Ectodermal cell (in vitro differentiated cells): ENCODE results near the gene WDR4. TPM values are rescaled to one million over a fixed set of nuclear protein-coding genes. Genes with fewer than 3 reads are reported as not detected.
"Not testable (repeated sequence)": the region's sequence is repeated elsewhere in the genome, so short reads cannot be mapped to it uniquely, and the experiment has no call there.

ENCODE experiments used
- H3K27ac ChIP-seq: 2 replicates; pipeline ENCODE4 v1.7.0; 2013; ENCODE audit warnings: mild to moderate bottlenecking, low read depth, low read length; ENCODE audit not compliant: insufficient read depth, poor library complexity, severe bottlenecking
- H3K27me3 ChIP-seq: 2 replicates; pipeline ENCODE4 v1.7.0; 2013; ENCODE audit warnings: mild to moderate bottlenecking, low read length; ENCODE audit not compliant: insufficient read depth, control insufficient read depth, poor library complexity, severe bottlenecking
- H3K36me3 ChIP-seq: one replicate; pipeline ENCODE4 v1.7.0; 2013; ENCODE audit warnings: low read length; ENCODE audit not compliant: control insufficient read depth, insufficient read depth
- H3K4me1 ChIP-seq: one replicate; pipeline ENCODE4 v1.7.0; 2013; ENCODE audit warnings: low read length; ENCODE audit not compliant: control insufficient read depth, insufficient read depth
- H3K4me3 ChIP-seq: 2 replicates; pipeline ENCODE4 v1.7.0; 2013; ENCODE audit warnings: low read depth, low read length, control low read depth; ENCODE audit not compliant: insufficient read depth
- H3K9me3 ChIP-seq: 2 replicates; pipeline ENCODE4 v1.7.0; 2013; ENCODE audit warnings: mild to moderate bottlenecking, low read length, moderate library complexity; ENCODE audit not compliant: control insufficient read depth
- WGBS, 2 experiments: methylation state at CpG; one replicate each; pipeline ENCODE4 v1.1.7; 2013; ENCODE audit warnings: missing lambda C conversion rate in 2 of 2; 5-methylcytosine and 5-hydroxymethylcytosine counted together
- polyA plus RNA-seq, 4 experiments: library from polyadenylated mRNA; stranded (reverse); fragments of 50-300 nt; gene quantifications; one replicate each; pipeline ENCODE4 v1.2.3, GENCODE V29; 2013

The WDR4 gene
- polyA plus RNA-seq (2013, experiment 1 of 4) = 17.4 TPM
- polyA plus RNA-seq (2013, experiment 2 of 4) = 17.5 TPM
- polyA plus RNA-seq (2013, experiment 3 of 4) = 13.8 TPM
- 11.3 TPM for polyA plus RNA-seq (2013, experiment 4 of 4)

- H3K4me1 ChIP-seq = peaks cover 3% of the 10 kb centered on the region
- peak within 1 kb of the TSS; percentile 94 for H3K27ac ChIP-seq
- peaks cover 6% of the 10 kb centered on the region for H3K36me3 ChIP-seq
- peak within 1 kb of the TSS; percentile 86 for H3K4me3 ChIP-seq
- WGBS, 2 experiments = 0% methylated on average over 80 of the region's 80 CpGs
- H3K9me3 ChIP-seq = no peaks in the 10 kb centered on the region
- no peaks in the 10 kb centered on the region for H3K27me3 ChIP-seq
Measured at GRCh38 chr21:42878993-42879787, at the start of gene WDR4. Gene WDR4 (minus strand): TSS chr21:42879539. CDS start chr21:42879495, 44 bp downstream.

GRCh38 chr21:42927474-42928200 is 48.3 kb upstream of the WDR4 start:
- not testable (repeated sequence) for H3K27ac ChIP-seq

GRCh38 chr21:42925114-42925926 is 46.0 kb upstream of the WDR4 start, which contains the start of gene ERVH48-1:
Gene ERVH48-1 (minus strand): TSS chr21:42925630. CDS start chr21:42919006, 6,624 bp downstream.
- WGBS, 2 experiments = 92 to 95% methylated on average over 29 of the region's 29 CpGs
- no peaks in the 10 kb centered on the region for H3K36me3 ChIP-seq
- H3K27me3 ChIP-seq = no peaks in the 10 kb centered on the region
- no peak within 1 kb of the TSS for H3K27ac ChIP-seq
- no peak within 1 kb of the TSS for H3K4me3 ChIP-seq
- no peaks in the 10 kb centered on the region for H3K9me3 ChIP-seq
- H3K4me1 ChIP-seq = peaks cover 5% of the 10 kb centered on the region

More at GRCh38 chr21:42927474-42928200, 48.3 kb upstream of the WDR4 start:
- H3K9me3 ChIP-seq, H3K27me3 ChIP-seq, H3K4me3 ChIP-seq, H3K36me3 ChIP-seq, H3K4me1 ChIP-seq: not testable (repeated sequence)
- whole genome bisulfite sequencing, 2 experiments = 90 to 93% methylated on average over 23 of the region's 23 CpGs

GRCh38 chr21:42924433-42924751 is 45.1 kb upstream of the WDR4 start:
- Histone ChIP-seq H3K36me3 (no peaks in the 10 kb centered on the region), H3K4me3 (no peak overlapping the region), H3K27ac (peak overlapping the region; percentile 64), H3K4me1 (peaks cover 5% of the 10 kb centered on the region), H3K27me3 (no peaks in the 10 kb centered on the region), H3K9me3 (no peaks in the 10 kb centered on the region)
- WGBS, 2 experiments = 84 to 89% methylated on average over 6 of the region's 6 CpGs

GRCh38 chr21:42923553-42924432 is 44.5 kb upstream of the WDR4 start:
- Histone ChIP-seq H3K9me3 (no peaks in the 10 kb centered on the region), H3K27ac (peak overlapping the region; percentile 64), H3K36me3 (no peaks in the 10 kb centered on the region), H3K4me1 (peaks cover 5% of the 10 kb centered on the region), H3K27me3 (no peaks in the 10 kb centered on the region), H3K4me3 (no peak overlapping the region)
- 31 to 33% methylated on average over 18 of the region's 18 CpGs for WGBS, 2 experiments

- no peaks in the 10 kb centered on the region for H3K36me3 ChIP-seq
- 94% methylated on average over 18 of the region's 18 CpGs for WGBS, 2 experiments
- H3K27ac ChIP-seq = no peak overlapping the region
- peaks cover 5% of the 10 kb centered on the region for H3K4me1 ChIP-seq
- no peaks in the 10 kb centered on the region for H3K9me3 ChIP-seq
- H3K27me3 ChIP-seq = no peaks in the 10 kb centered on the region
- no peak overlapping the region for H3K4me3 ChIP-seq
Measured at GRCh38 chr21:42922918-42923317, 43.6 kb upstream of the WDR4 start.

- 96 to 97% methylated on average over 4 of the region's 4 CpGs for WGBS, 2 experiments
- Histone ChIP-seq H3K9me3 (no peaks in the 10 kb centered on the region), H3K27me3 (no peaks in the 10 kb centered on the region), H3K4me3 (no peak overlapping the region), H3K36me3 (no peaks in the 10 kb centered on the region), H3K4me1 (peaks cover 5% of the 10 kb centered on the region), H3K27ac (no peak overlapping the region)
Measured at GRCh38 chr21:42921927-42922326, 42.6 kb upstream of the WDR4 start.

GRCh38 chr21:42918291-42918690 is 39.0 kb upstream of the WDR4 start:
- no peaks in the 10 kb centered on the region for H3K4me1 ChIP-seq
- H3K36me3 ChIP-seq = no peaks in the 10 kb centered on the region
- no peak overlapping the region for H3K4me3 ChIP-seq
- no peak overlapping the region for H3K27ac ChIP-seq
- 92 to 93% methylated on average over 6 of the region's 6 CpGs for WGBS, 2 experiments
- H3K9me3 ChIP-seq = no peaks in the 10 kb centered on the region
- H3K27me3 ChIP-seq = no peaks in the 10 kb centered on the region

- Histone ChIP-seq H3K9me3 (no peaks in the 10 kb centered on the region), H3K4me1 (no peaks in the 10 kb centered on the region), H3K27ac (no peak overlapping the region), H3K27me3 (no peaks in the 10 kb centered on the region), H3K4me3 (no peak overlapping the region), H3K36me3 (peaks cover 3% of the 10 kb centered on the region)
- WGBS, 2 experiments = 82 to 84% methylated on average over 7 of the region's 7 CpGs
Measured at GRCh38 chr21:42913476-42913875, 34.1 kb upstream of the WDR4 start.
